BE2C (cell line): ENCODE measurements around the gene SLCO1C1. TPM values are rescaled to one million over a fixed set of nuclear protein-coding genes. Genes with fewer than 3 reads are reported as not detected.

Experiments used
- DNase-seq: peaks from one replicate; pipeline ENCODE4 v3.0.0-alpha.2; 2020
- H3K27me3 ChIP-seq: fragments of 250-450 bp; sonication (Bioruptor Pico); 2 replicates; pipeline ENCODE4 v1.5.1; 2020; ENCODE audit warnings: mild to moderate bottlenecking
- H3K36me3 ChIP-seq: fragments of 250-450 bp; sonication (Bioruptor Pico); 2 replicates; pipeline ENCODE4 v1.5.1; 2020; ENCODE audit warnings: mild to moderate bottlenecking
- H3K4me1 ChIP-seq: fragments of 250-450 bp; sonication (Bioruptor Pico); 2 replicates; pipeline ENCODE4 v1.5.1; 2020
- H3K4me3 ChIP-seq: 2 replicates; pipeline ENCODE4 v1.5.1; 2011; ENCODE audit warnings: low read depth, low read length
- H3K9me3 ChIP-seq: fragments of 250-450 bp; sonication (Bioruptor Pico); 2 replicates; pipeline ENCODE4 v1.5.1; 2020
- CTCF ChIP-seq: IDR thresholded peaks from 2 replicates; pipeline ENCODE4 v1.5.1; 2012; ENCODE audit warnings: mild to moderate bottlenecking, low read depth, low read length
- polyA plus RNA-seq: library from polyadenylated mRNA; unstranded; fragments of >200 nt; gene quantifications from one replicate; pipeline ENCODE4 v1.2.1, GENCODE V29; 2012; ENCODE audit warnings: low read depth, missing spikeins; ENCODE audit not compliant: insufficient read length, insufficient read depth

SLCO1C1 gene, protein sequence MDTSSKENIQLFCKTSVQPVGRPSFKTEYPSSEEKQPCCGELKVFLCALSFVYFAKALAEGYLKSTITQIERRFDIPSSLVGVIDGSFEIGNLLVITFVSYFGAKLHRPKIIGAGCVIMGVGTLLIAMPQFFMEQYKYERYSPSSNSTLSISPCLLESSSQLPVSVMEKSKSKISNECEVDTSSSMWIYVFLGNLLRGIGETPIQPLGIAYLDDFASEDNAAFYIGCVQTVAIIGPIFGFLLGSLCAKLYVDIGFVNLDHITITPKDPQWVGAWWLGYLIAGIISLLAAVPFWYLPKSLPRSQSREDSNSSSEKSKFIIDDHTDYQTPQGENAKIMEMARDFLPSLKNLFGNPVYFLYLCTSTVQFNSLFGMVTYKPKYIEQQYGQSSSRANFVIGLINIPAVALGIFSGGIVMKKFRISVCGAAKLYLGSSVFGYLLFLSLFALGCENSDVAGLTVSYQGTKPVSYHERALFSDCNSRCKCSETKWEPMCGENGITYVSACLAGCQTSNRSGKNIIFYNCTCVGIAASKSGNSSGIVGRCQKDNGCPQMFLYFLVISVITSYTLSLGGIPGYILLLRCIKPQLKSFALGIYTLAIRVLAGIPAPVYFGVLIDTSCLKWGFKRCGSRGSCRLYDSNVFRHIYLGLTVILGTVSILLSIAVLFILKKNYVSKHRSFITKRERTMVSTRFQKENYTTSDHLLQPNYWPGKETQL
- not detected for polyA plus RNA-seq

GRCh38 chr12:20695232-20695631 is at the start of gene SLCO1C1:
Gene SLCO1C1 (plus strand): TSS chr12:20695332. CDS start chr12:20699577, 4,245 bp downstream.
- H3K9me3 ChIP-seq = no peaks in the 10 kb centered on the region
- no peak for DNase-seq
- H3K36me3 ChIP-seq = no peaks in the 10 kb centered on the region
- H3K4me3 ChIP-seq = no peak within 1 kb of the TSS
- TF ChIP-seq CTCF = no peak
- H3K27me3 ChIP-seq = peaks cover 8% of the 10 kb centered on the region
- no peaks in the 10 kb centered on the region; the same call in 1 of the 2 replicates for H3K4me1 ChIP-seq

DNA sequence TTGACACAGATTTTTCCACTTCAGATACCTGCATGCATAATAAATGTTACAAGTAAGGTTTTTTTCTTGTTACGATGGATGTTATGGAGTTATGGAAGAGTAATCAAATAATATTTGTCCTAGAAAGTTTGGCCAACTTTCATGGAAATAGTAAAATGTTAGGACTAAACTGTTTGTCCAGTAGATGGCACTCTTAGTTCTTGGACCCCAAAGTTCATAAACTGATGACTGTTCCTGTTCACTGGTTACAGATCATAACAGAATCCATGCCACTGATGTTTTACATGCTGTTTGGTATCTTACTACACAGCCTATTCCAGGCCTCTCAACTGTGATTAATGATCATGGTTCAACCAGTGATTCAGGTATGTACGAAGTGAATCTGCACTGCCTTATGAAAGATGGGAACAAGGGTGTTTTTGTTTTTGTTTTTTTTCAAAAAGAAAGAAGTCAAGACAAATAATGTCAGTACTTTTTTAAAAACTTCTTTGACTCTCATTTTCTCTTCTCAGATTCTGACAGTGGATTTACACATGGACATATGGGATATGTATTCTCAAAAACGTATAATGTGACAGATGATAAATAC is 48.8 kb upstream of the SLCO1C1 start:
- H3K36me3 ChIP-seq = no peaks in the 10 kb centered on the region
- DNase-seq = no peak
- H3K9me3 ChIP-seq = no peaks in the 10 kb centered on the region
- peak; percentile 74 for TF ChIP-seq CTCF
- no peaks in the 10 kb centered on the region for H3K4me1 ChIP-seq
- no peaks in the 10 kb centered on the region for H3K27me3 ChIP-seq
- no peak overlapping the region for H3K4me3 ChIP-seq

GRCh38 chr12:20653871-20654270 is 41.3 kb upstream of the SLCO1C1 start:
- H3K4me3 ChIP-seq = no peak overlapping the region
- no peak for TF ChIP-seq CTCF
- no peaks in the 10 kb centered on the region for H3K27me3 ChIP-seq
- no peaks in the 10 kb centered on the region for H3K9me3 ChIP-seq
- no peaks in the 10 kb centered on the region for H3K4me1 ChIP-seq
- DNase-seq = no peak
- no peaks in the 10 kb centered on the region for H3K36me3 ChIP-seq

DNA sequence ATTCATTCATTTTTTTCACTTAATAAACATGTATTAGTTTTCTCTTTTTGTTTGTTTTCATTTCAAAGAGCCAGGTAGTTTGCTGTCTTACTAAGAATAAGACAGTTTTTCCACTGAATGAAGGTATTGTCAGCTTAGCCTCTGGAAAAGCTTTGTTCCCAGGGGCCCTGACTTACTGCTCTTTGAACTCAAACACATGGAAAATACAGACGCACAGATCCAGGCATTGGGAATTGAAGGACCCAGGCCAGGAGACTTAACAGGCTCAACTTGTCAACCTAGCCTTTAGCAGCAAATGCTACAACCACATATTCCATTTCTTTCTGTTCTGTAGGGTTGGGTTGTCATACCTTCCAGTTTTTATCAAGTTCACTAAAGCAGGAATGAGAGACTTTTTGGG is 38.5 kb upstream of the SLCO1C1 start:
- no peak for DNase-seq
- no peaks in the 10 kb centered on the region for H3K27me3 ChIP-seq
- no peak for TF ChIP-seq CTCF
- H3K4me1 ChIP-seq = no peaks in the 10 kb centered on the region
- H3K4me3 ChIP-seq = no peak overlapping the region
- no peaks in the 10 kb centered on the region for H3K36me3 ChIP-seq
- H3K9me3 ChIP-seq = no peaks in the 10 kb centered on the region

DNA sequence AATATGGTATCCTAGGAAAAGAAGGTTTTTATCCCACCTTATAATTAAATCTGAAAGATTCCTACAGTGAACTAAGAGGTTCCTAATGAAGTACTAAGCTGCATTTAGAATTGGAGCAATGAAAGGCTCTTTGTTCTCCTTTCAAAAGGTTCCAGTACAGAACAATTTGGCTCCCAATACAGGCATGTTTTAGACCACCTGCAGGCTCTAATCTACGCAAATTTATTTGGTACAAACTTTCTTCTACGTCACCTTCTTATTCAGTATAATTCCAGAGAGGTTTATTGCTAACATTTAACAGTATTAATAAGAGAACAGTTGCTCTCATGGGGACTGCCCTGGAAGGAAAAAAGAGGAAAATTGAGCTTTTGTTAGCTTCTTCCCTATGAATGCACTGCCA is 37.6 kb upstream of the SLCO1C1 start:
- Histone ChIP-seq H3K4me3 (no peak overlapping the region), H3K36me3 (no peaks in the 10 kb centered on the region), H3K4me1 (no peaks in the 10 kb centered on the region), H3K9me3 (no peaks in the 10 kb centered on the region), H3K27me3 (no peaks in the 10 kb centered on the region)
- no peak for DNase-seq
- TF ChIP-seq CTCF = no peak
